ENCODE results near the gene TENM3.

- TF ChIP-seq CTCF (IDR thresholded peaks at IDR 0.05) (no peak), ZNF263 (CRISPR knock-in tag; IDR thresholded peaks at IDR 0.05; ENCODE audit: low read depth) (no peak), SP1 (CRISPR knock-in tag; conservative IDR thresholded peaks at IDR 0.05) (no peak), RORB (CRISPR knock-in tag; IDR thresholded peaks at IDR 0.05) (no peak), FOXJ3 (CRISPR knock-in tag; IDR thresholded peaks at IDR 0.05; ENCODE audit: borderline replicate concordance) (no peak), PREB (CRISPR knock-in tag; IDR thresholded peaks at IDR 0.05; ENCODE audit: borderline replicate concordance) (no peak), ETV6 (CRISPR knock-in tag; IDR thresholded peaks at IDR 0.05) (no peak), ZNF232 (CRISPR knock-in tag; IDR thresholded peaks at IDR 0.05) (no peak)
Observed at GRCh38 chr4:182840108-182840507, 596.9 kb downstream of the TENM3 start.
